ENCODE data around the gene NFASC.

NFASC gene

GRCh38 chr1:205064301-205064700 lies 193.6 kb downstream of the NFASC start:
- no peak for DNase-seq (ENCODE audit: low read depth)

DNA sequence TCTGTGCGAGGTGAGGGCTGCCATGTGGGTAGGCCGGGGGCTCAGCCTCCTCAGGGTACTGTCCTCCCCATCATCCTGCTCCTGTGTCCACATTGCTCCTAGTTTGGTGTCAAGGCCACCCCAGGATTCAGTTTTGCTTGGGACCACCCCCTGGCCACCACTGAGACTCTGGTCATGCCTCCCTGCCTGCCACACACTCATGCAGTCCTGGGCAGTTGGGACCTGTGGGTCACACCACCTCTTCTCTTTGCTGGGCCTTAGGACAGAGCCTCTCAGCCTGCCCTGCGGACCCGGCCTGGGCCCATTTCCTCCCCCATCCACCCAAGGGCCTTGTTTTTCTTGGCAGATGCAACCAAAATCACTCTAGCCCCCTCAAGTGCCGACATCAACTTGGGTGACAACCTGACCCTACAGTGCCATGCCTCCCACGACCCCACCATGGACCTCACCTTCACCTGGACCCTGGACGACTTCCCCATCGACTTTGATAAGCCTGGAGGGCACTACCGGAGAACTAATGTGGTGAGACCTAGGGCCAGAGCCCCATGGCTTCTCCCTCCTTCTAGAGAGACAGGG lies 194.2 kb downstream of the NFASC start:
- no peak for DNase-seq (ENCODE audit: low read depth)

- no peak for DNase-seq (ENCODE audit: low read depth)
These were observed 195.0 kb downstream of the NFASC start for GRCh38 chr1:205065666-205066065.

GRCh38 chr1:205066141-205066818 lies 195.6 kb downstream of the NFASC start:
- no peak for DNase-seq (ENCODE audit: low read depth)

DNA sequence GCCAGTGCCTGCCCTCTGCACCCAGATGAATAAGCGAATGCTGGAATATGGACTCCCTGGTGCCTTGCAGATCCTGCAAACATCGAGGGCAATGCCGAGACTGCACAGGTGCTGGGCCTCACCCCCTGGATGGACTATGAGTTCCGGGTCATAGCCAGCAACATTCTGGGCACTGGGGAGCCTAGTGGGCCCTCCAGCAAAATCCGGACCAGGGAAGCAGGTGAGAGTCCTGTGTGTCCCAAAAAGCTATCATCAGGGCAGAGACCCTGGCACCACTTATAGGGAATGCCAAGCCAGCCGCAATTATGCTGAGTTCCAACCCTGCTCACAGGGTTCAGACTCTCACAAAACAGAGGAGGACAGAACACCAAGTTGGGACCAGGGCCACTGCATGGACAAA lies 196.4 kb downstream of the NFASC start:
- no peak for DNase-seq (ENCODE audit: low read depth)

DNA sequence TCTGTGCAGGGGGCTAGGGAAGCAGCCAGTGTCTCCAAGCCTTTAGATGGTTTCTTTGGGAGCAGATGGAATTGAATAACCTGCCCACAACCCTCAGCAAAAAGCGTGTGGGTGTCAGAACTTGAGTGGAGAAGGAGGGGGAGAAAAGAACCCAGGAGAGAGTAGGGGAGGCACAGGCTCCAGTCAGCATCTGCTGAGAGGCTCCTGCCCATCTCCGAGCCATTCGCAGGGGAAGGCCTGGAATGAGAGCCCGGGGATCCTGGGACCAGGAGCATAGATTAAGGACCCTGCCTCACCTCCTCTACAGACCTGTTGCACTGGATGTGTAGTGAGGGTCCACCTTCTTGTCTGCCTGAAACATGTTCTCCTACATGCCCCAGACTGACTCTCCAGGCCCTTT lies 197.3 kb downstream of the NFASC start:
- DNase-seq (ENCODE audit: low read depth) = no peak

GRCh38 chr1:205068457-205069040 lies 197.9 kb downstream of the NFASC start:
- DNase-seq (ENCODE audit: low read depth) = no peak

DNA sequence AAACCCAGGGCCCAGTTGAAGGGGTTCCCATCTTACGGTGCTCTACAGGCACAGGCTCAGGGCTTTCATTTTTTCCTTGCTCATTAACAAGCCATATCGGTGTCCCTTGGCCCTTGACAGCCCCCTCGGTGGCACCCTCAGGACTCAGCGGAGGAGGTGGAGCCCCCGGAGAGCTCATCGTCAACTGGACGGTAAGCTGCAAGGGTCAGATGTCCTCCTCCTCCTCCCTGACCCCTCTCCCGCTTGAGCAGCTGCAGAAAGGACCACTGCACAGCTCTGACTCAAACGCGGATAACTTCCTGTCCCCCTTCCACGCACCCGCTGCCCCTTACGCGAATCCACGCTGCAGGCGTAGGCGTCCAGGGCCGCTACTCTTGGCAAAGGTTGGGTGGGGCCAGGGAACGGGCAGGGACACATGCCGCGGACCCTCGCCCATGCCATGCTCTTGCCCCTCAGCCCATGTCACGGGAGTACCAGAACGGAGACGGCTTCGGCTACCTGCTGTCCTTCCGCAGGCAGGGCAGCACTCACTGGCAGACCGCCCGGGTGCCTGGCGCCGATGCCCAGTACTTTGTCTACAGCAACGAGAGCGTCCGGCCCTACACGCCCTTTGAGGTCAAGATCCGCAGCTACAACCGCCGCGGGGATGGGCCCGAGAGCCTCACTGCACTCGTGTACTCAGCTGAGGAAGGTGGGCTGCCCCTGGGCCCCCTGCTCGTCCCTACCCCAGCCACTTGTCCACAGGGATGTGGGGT lies 198.9 kb downstream of the NFASC start:
- no peak for DNase-seq (ENCODE audit: low read depth)

DNA sequence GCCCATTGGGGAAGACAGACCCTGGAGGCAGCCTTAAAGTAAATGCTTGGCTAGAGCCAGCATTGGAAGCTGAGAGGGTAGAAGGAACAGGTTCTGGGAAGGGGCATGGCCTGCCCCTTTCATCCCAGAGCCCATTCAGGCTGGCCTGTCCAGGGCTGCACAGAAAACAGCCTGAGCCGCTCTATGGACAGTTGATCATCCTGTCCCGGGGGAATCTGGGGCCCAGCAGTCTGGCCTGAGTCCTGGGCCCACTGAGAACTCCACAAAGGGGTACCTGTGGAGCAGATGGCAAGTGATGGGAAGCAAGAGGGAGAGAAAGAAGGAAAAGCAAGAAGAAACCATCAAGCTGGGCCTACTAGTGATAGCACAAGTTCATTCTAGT lies 200.4 kb downstream of the NFASC start:
- no peak for DNase-seq (ENCODE audit: low read depth)

- DNase-seq (ENCODE audit: low read depth) = no peak
These were observed 201.1 kb downstream of the NFASC start for GRCh38 chr1:205071801-205072200.

- no peak for DNase-seq (ENCODE audit: low read depth)
These were observed 201.6 kb downstream of the NFASC start for GRCh38 chr1:205072286-205072685.
